Nephron (organoid): ENCODE data around the gene OBSCN.
A peak's percentile ranks its signal among the peaks of the same experiment; 100 is the strongest.

ENCODE experiments used
- H3K27ac Mint-ChIP-seq, 3 experiments: 2 replicates each; pipeline ENCODE4 v1.8.0; 2020; ENCODE audit warnings: mixed read lengths in 3 of 3, mild to moderate bottlenecking in 2 of 3, moderate library complexity in 1 of 3
- H3K27me3 Mint-ChIP-seq: 2 replicates; pipeline ENCODE4 v1.8.0; 2021; ENCODE audit warnings: low read depth, mild to moderate bottlenecking, moderate library complexity, mixed read lengths
- H3K36me3 Mint-ChIP-seq: 2 replicates; pipeline ENCODE4 v1.8.0; 2020; ENCODE audit warnings: low read depth, mixed read lengths
- H3K4me1 Mint-ChIP-seq: 2 replicates; pipeline ENCODE4 v1.8.0; 2020; ENCODE audit warnings: mixed read lengths
- H3K4me3 Mint-ChIP-seq, 3 experiments: 2 replicates each; pipeline ENCODE4 v1.8.0; 2020; ENCODE audit warnings: mild to moderate bottlenecking in 3 of 3, mixed read lengths in 3 of 3, moderate library complexity in 2 of 3
- H3K9me3 Mint-ChIP-seq: 2 replicates; pipeline ENCODE4 v1.8.0; 2020; ENCODE audit warnings: mixed read lengths
- CTCF ChIP-seq, 3 experiments: fragments of 200-600 bp; sonication (generic); IDR thresholded peaks; one replicate each; pipeline ENCODE4 v1.5.0; 2021; ENCODE audit warnings: antibody characterized with exemption in 3 of 3; ENCODE audit not compliant: unreplicated experiment in 3 of 3

Gene OBSCN

GRCh38 chr1:228379666-228380065 is 171.8 kb downstream of the OBSCN start:
- peak overlapping the region; percentile 88 to 96 (median 91) for H3K4me3 Mint-ChIP-seq
- H3K9me3 Mint-ChIP-seq = no peaks in the 10 kb centered on the region
- H3K27ac Mint-ChIP-seq = no peak overlapping the region
- peaks cover 20% of the 10 kb centered on the region for H3K27me3 Mint-ChIP-seq
- peaks cover 5% of the 10 kb centered on the region for H3K4me1 Mint-ChIP-seq
- peaks cover 5% of the 10 kb centered on the region for H3K36me3 Mint-ChIP-seq
- no peak for TF ChIP-seq CTCF (IDR thresholded peaks at IDR 0.05; ENCODE audit: unreplicated experiment in 3 of 3)

- Mint-ChIP-seq H3K9me3 (no peaks in the 10 kb centered on the region), H3K4me3 (peak overlapping the region in 2 of 3 experiments; percentile 34 to 40), H3K27ac (no peak overlapping the region), H3K27me3 (peaks cover 20% of the 10 kb centered on the region), H3K36me3 (peaks cover under 1% of the 10 kb centered on the region), H3K4me1 (peaks cover 5% of the 10 kb centered on the region)
- no peak for TF ChIP-seq CTCF (IDR thresholded peaks at IDR 0.05; ENCODE audit: unreplicated experiment in 3 of 3)
Measured at GRCh38 chr1:228381356-228381755, 173.5 kb downstream of the OBSCN start.

GRCh38 chr1:228383773-228384172 is 175.9 kb downstream of the OBSCN start:
- peaks cover 4% of the 10 kb centered on the region for H3K4me1 Mint-ChIP-seq
- H3K27ac Mint-ChIP-seq = no peak overlapping the region
- H3K36me3 Mint-ChIP-seq = no peaks in the 10 kb centered on the region
- H3K4me3 Mint-ChIP-seq = no peak overlapping the region
- TF ChIP-seq CTCF (IDR thresholded peaks at IDR 0.05; ENCODE audit: unreplicated experiment in 3 of 3) = no peak
- H3K9me3 Mint-ChIP-seq = no peaks in the 10 kb centered on the region
- H3K27me3 Mint-ChIP-seq = peaks cover 20% of the 10 kb centered on the region

GRCh38 chr1:228385232-228385631 is 177.4 kb downstream of the OBSCN start:
- H3K9me3 Mint-ChIP-seq = no peaks in the 10 kb centered on the region
- H3K27ac Mint-ChIP-seq = no peak overlapping the region
- H3K36me3 Mint-ChIP-seq = no peaks in the 10 kb centered on the region
- no peak for TF ChIP-seq CTCF (IDR thresholded peaks at IDR 0.05; ENCODE audit: unreplicated experiment in 3 of 3)
- peaks cover 10% of the 10 kb centered on the region for H3K27me3 Mint-ChIP-seq
- no peaks in the 10 kb centered on the region for H3K4me1 Mint-ChIP-seq
- H3K4me3 Mint-ChIP-seq = no peak overlapping the region

- H3K27me3 Mint-ChIP-seq = peaks cover 10% of the 10 kb centered on the region
- H3K4me1 Mint-ChIP-seq = no peaks in the 10 kb centered on the region
- H3K27ac Mint-ChIP-seq = no peak overlapping the region
- TF ChIP-seq CTCF (IDR thresholded peaks at IDR 0.05; ENCODE audit: unreplicated experiment in 3 of 3) = no peak
- H3K36me3 Mint-ChIP-seq = peaks cover 2% of the 10 kb centered on the region
- H3K9me3 Mint-ChIP-seq = no peaks in the 10 kb centered on the region
- no peak overlapping the region for H3K4me3 Mint-ChIP-seq
Measured at GRCh38 chr1:228387321-228387720, 179.5 kb downstream of the OBSCN start.

GRCh38 chr1:228390649-228391048 is 182.8 kb downstream of the OBSCN start:
- Mint-ChIP-seq H3K36me3 (peaks cover 8% of the 10 kb centered on the region), H3K4me3 (no peak overlapping the region), H3K9me3 (no peaks in the 10 kb centered on the region), H3K27me3 (peaks cover 4% of the 10 kb centered on the region), H3K4me1 (no peaks in the 10 kb centered on the region), H3K27ac (no peak overlapping the region)
- TF ChIP-seq CTCF (IDR thresholded peaks at IDR 0.05; ENCODE audit: unreplicated experiment in 3 of 3) = no peak
